ENCODE measurements around the gene LYSMD1. TPM values are rescaled to one million over a fixed set of nuclear protein-coding genes. Genes with fewer than 3 reads are reported as not detected.

The LYSMD1 gene
- total RNA-seq, 1 experiment from 2014 or later = 6.3 TPM

DNA sequence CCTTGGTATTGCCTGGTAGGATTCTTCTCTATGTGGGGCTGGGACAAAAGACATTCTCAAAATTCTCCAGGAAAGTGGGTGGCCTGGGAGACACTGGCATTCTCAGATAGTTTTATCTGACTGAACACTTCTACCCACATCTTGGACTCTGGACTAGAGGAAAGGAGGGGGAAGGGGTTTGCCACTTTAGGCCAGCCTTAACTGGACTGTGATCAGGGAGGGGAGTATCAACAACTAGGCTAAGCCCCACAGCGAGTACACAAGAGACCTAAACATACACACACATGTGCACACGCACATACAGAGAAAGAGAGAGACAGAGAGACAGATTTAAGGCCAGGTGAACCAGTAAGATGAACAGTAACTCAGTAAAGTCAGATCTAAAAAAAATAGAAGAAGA is 18.0 kb downstream of the LYSMD1 start:
- Histone ChIP-seq H2AFZ (ENCODE audit: low read length) (no peak overlapping the region), H3K9me3 (ENCODE audit: low read length) (no peaks in the 10 kb centered on the region), H4K20me1 (ENCODE audit: low read length) (no peaks in the 10 kb centered on the region), H3K27me3 (ENCODE audit: low read length) (no peaks in the 10 kb centered on the region), H3K9ac (ENCODE audit: low read length) (no peak overlapping the region), H3K4me2 (ENCODE audit: low read length) (no peak overlapping the region), H3K4me3 (ENCODE audit: low read length) (no peak overlapping the region), H3K36me3 (ENCODE audit: low read depth, low read length) (no peaks in the 10 kb centered on the region), H3K27ac (ENCODE audit: low read length) (no peak overlapping the region), H3K9me2 (replicated peaks; ENCODE audit: low read length) (no peaks in the 10 kb centered on the region), H3F3A (ENCODE audit: low read length, unreplicated experiment) (no peaks in the 10 kb centered on the region), H3K4me1 (ENCODE audit: insufficient read depth, low read length) (peaks cover 8% of the 10 kb centered on the region; the same call in 1 of the 2 replicates), H3K79me2 (ENCODE audit: low read length) (no peaks in the 10 kb centered on the region)
- ATAC-seq = no peak
- TF ChIP-seq CTCF (conservative IDR thresholded peaks at IDR 0.05; ENCODE audit: low read depth, low read length) (no peak), EZH2 (IDR thresholded peaks at IDR 0.05; ENCODE audit: low read length, unreplicated experiment) (no peak), EZH2phosphoT487 (IDR thresholded peaks at IDR 0.05; ENCODE audit: borderline replicate concordance, low read length) (no peak)
- ChIA-PET CTCF (no interaction called here), POLR2A (ENCODE audit: unreplicated experiment) (no interaction called here)
- DNase-seq = no peak
- BruUV-seq (replicated peaks) = no TSS peak
- intact Hi-C loops (cut with micrococcal nuclease) = loop anchor here (5.0 kb wide), 1 partner anchor 45 kb away; no protein-coding TSS in a partner anchor

DNA sequence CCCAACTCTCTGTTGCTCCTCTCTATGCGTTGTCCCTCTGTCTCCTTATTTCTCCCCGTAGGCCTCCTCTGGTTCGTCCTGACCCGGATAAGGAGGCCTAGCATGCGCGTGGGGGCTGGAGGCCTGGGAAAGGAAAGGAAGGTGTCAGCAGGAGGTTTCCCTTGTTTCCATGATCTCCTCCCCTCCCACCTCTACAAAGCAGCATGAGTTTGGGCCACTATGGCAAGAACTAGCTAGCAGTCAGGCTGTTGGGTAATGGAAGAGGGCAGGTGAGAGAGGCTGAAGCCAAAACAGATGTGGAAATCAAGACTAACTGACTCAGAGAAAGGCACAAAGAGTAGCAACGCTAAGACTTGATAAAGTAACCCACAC is 18.6 kb downstream of the LYSMD1 start:
- Histone ChIP-seq H3K79me2 (ENCODE audit: low read length) (no peaks in the 10 kb centered on the region), H3K4me3 (ENCODE audit: low read length) (peak overlapping the region; percentile 70), H3K9me3 (ENCODE audit: low read length) (no peaks in the 10 kb centered on the region), H3K9me2 (replicated peaks; ENCODE audit: low read length) (no peaks in the 10 kb centered on the region), H2AFZ (ENCODE audit: low read length) (peak overlapping the region; percentile 83), H3K4me2 (ENCODE audit: low read length) (peak overlapping the region; percentile 93), H4K20me1 (ENCODE audit: low read length) (no peaks in the 10 kb centered on the region), H3F3A (ENCODE audit: low read length, unreplicated experiment) (no peaks in the 10 kb centered on the region), H3K27me3 (ENCODE audit: low read length) (no peaks in the 10 kb centered on the region), H3K4me1 (ENCODE audit: insufficient read depth, low read length) (peaks cover 8% of the 10 kb centered on the region; the same call in 1 of the 2 replicates), H3K27ac (ENCODE audit: low read length) (no peak overlapping the region), H3K9ac (ENCODE audit: low read length) (peak overlapping the region; percentile 10; the same call in 1 of the 2 replicates), H3K36me3 (ENCODE audit: low read depth, low read length) (no peaks in the 10 kb centered on the region)
- intact Hi-C loops (cut with micrococcal nuclease) = loop anchor here (5.0 kb wide), 1 partner anchor 45 kb away; no protein-coding TSS in a partner anchor
- TF ChIP-seq CTCF (conservative IDR thresholded peaks at IDR 0.05; ENCODE audit: low read depth, low read length) (no peak), EZH2 (IDR thresholded peaks at IDR 0.05; ENCODE audit: low read length, unreplicated experiment) (no peak)
- ATAC-seq = no peak; the same call in 1 of the 2 replicates
- ChIA-PET POLR2A (ENCODE audit: unreplicated experiment) (no interaction called here), CTCF (no interaction called here)
- BruUV-seq (replicated peaks) = no TSS peak
- DNase-seq = no peak

DNA sequence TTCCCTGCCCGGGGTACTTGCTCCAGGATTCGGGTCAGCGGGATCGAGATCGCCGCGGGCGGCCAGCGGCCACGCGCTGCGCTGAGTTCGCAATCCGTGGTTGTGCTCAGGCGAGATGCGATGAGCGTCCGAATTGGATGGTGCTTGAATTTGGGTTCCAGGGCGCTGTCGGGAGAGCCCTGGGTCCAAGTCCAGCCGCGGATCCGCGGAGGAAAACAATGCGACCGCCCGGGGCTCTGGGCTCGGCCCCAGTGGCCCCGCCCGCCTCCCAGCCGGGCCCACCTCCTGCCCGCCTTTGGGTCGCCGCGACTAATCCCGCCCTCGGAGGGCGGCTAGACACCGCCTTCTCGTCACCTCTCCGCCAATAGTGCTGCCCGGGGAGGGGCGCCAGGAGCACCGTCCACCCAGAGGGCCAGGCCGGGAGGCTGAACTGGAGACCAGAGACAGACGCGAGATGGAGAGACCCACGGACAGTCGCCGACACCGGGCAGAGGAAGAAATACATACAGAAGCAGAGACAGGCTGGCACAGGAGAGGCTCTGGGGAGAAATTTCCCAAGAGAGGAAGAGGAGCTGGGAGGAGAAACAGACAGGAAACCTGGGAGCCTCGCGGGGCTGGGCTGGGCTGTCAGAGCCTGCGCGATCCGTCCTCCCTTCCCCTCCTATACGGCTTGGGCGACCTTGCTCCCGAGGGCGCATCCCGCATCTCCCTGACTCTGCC is 19.1 kb downstream of the LYSMD1 start, which contains the start of gene SEMA6C:
Gene SEMA6C (minus strand): TSS at position 220 of the 720 bp plus-strand sequence. CDS start 4,010 bp downstream, outside the sequence.
- no peaks in the 10 kb centered on the region for H4K20me1 ChIP-seq (ENCODE audit: low read length)
- TF ChIP-seq CTCF (conservative IDR thresholded peaks at IDR 0.05; ENCODE audit: low read depth, low read length) = no peak
- TF ChIP-seq EZH2phosphoT487 (IDR thresholded peaks at IDR 0.05; ENCODE audit: borderline replicate concordance, low read length) = no peak
- TF ChIP-seq EZH2 (IDR thresholded peaks at IDR 0.05; ENCODE audit: low read length, unreplicated experiment) = no peak
- peaks cover 8% of the 10 kb centered on the region; the same call in 1 of the 2 replicates for H3K4me1 ChIP-seq (ENCODE audit: insufficient read depth, low read length)
- intact Hi-C loops (cut with micrococcal nuclease) = loop anchor here (5.0 kb wide), 1 partner anchor 44 kb away; no protein-coding TSS in a partner anchor
- H2AFZ ChIP-seq (ENCODE audit: low read length) = peak within 1 kb of the TSS; percentile 83
- no peaks in the 10 kb centered on the region for H3K27me3 ChIP-seq (ENCODE audit: low read length)
- H3K9me2 ChIP-seq (replicated peaks; ENCODE audit: low read length) = no peaks in the 10 kb centered on the region
- peak; percentile 96 for DNase-seq
- H3F3A ChIP-seq (ENCODE audit: low read length, unreplicated experiment) = no peaks in the 10 kb centered on the region
- POLR2A ChIA-PET (ENCODE audit: unreplicated experiment) = no interaction called here
- H3K9me3 ChIP-seq (ENCODE audit: low read length) = no peaks in the 10 kb centered on the region
- H3K4me2 ChIP-seq (ENCODE audit: low read length) = peak within 1 kb of the TSS; percentile 93
- H3K27ac ChIP-seq (ENCODE audit: low read length) = no peak within 1 kb of the TSS
- no peaks in the 10 kb centered on the region for H3K79me2 ChIP-seq (ENCODE audit: low read length)
- BruUV-seq (replicated peaks) = TSS peak; percentile 90
- no peaks in the 10 kb centered on the region for H3K36me3 ChIP-seq (ENCODE audit: low read depth, low read length)
- peak; percentile 100 for ATAC-seq
- H3K9ac ChIP-seq (ENCODE audit: low read length) = peak within 1 kb of the TSS; percentile 49
- peak within 1 kb of the TSS; percentile 70 for H3K4me3 ChIP-seq (ENCODE audit: low read length)
- CTCF ChIA-PET = no interaction called here
